ENCODE data around the gene PTGER2. TPM values are rescaled to one million over a fixed set of nuclear protein-coding genes. Genes with fewer than 3 reads are reported as not detected.

The PTGER2 gene
- 10 to 100 TPM; 55.3 to 67.9 (median 60.6) TPM for total RNA-seq
- 57.9 TPM for total RNA-seq (2013)

- Mint-ChIP-seq H3K9me3 (no peaks in the 10 kb centered on the region), H3K27me3 (ENCODE audit: low read depth in 2 of 2) (no peaks in the 10 kb centered on the region), H3K4me1 (peaks cover 86 to 95% of the 10 kb centered on the region in 2 donors), H3K4me3 (peak within 1 kb of the TSS; percentile 98), H3K36me3 (peaks cover 9% of the 10 kb centered on the region), H3K27ac (peak within 1 kb of the TSS; percentile 95 to 99)
- intact Hi-C loops (cut with micrococcal nuclease) = loop anchor here (1.0 to 5.0 kb wide), 3 partner anchors 11 to 238 kb away; partner anchors contain the start of genes GPR137C and TXNDC16
- ATAC-seq (peak; percentile 75 to 85 (median 78)), DNase-seq (peak; percentile 79 to 81)
- H3K4me1 ChIP-seq (ENCODE audit: control insufficient read depth, insufficient read depth, low read length) = peaks cover 44% of the 10 kb centered on the region
- H3K36me3 ChIP-seq (ENCODE audit: control insufficient read depth, insufficient read depth, low read length) = no peaks in the 10 kb centered on the region
- no peaks in the 10 kb centered on the region for H3K27me3 ChIP-seq (ENCODE audit: control insufficient read depth, insufficient read depth, low read length)
- peak within 1 kb of the TSS; percentile 78 for H3K27ac ChIP-seq (ENCODE audit: low read length)
- whole genome bisulfite sequencing (ENCODE audit: insufficient coverage) = under 1% methylated on average over 73 of the region's 73 CpGs
- H3K9me3 ChIP-seq (ENCODE audit: control insufficient read depth, insufficient read depth, low read length) = no peaks in the 10 kb centered on the region
- no peak for TF ChIP-seq CTCF (IDR thresholded peaks at IDR 0.05)
- peak within 1 kb of the TSS; percentile 86 for H3K4me3 ChIP-seq (ENCODE audit: low read length)
Measured at GRCh38 chr14:52313903-52314594, at the start of gene PTGER2. Gene PTGER2 (plus strand): TSS chr14:52314312. CDS start chr14:52314549, 237 bp downstream.

- Histone ChIP-seq H3K9me3 (ENCODE audit: control insufficient read depth, insufficient read depth, low read length) (no peaks in the 10 kb centered on the region), H3K27me3 (ENCODE audit: control insufficient read depth, insufficient read depth, low read length) (no peaks in the 10 kb centered on the region), H3K4me1 (ENCODE audit: control insufficient read depth, insufficient read depth, low read length) (peaks cover 38% of the 10 kb centered on the region), H3K27ac (ENCODE audit: low read length) (peak overlapping the region; percentile 75), H3K36me3 (ENCODE audit: control insufficient read depth, insufficient read depth, low read length) (no peaks in the 10 kb centered on the region), H3K4me3 (ENCODE audit: low read length) (no peak overlapping the region)
- peak in 1 of 2 donors; percentile 17 for DNase-seq
- Mint-ChIP-seq H3K4me1 (peaks cover 66 to 72% of the 10 kb centered on the region in 2 donors), H3K4me3 (peak overlapping the region; percentile 99), H3K27me3 (ENCODE audit: low read depth in 2 of 2) (no peaks in the 10 kb centered on the region), H3K27ac (peak overlapping the region; percentile 95 to 100), H3K9me3 (no peaks in the 10 kb centered on the region), H3K36me3 (peaks cover 24% of the 10 kb centered on the region)
- WGBS (ENCODE audit: insufficient coverage) = 1% methylated on average over 5 of the region's 5 CpGs
- ATAC-seq = peak; percentile 8 to 47 (median 34)
- TF ChIP-seq CTCF (IDR thresholded peaks at IDR 0.05) = no peak
- intact Hi-C loops (cut with micrococcal nuclease) = loop anchor here (5.0 kb wide), 1 partner anchor 62 kb away; no protein-coding TSS in a partner anchor
Measured at GRCh38 chr14:52265253-52265652, 48.9 kb upstream of the PTGER2 start.

- H3K27ac ChIP-seq (ENCODE audit: low read length) = peak overlapping the region; percentile 75
- H3K9me3 ChIP-seq (ENCODE audit: control insufficient read depth, insufficient read depth, low read length) = no peaks in the 10 kb centered on the region
- H3K4me1 ChIP-seq (ENCODE audit: control insufficient read depth, insufficient read depth, low read length) = peaks cover 35% of the 10 kb centered on the region
- DNase-seq (no peak), ATAC-seq (no peak)
- H3K4me3 ChIP-seq (ENCODE audit: low read length) = no peak overlapping the region
- WGBS (ENCODE audit: insufficient coverage) = 74% methylated on average over 3 of the region's 3 CpGs
- Mint-ChIP-seq H3K36me3 (peaks cover 18% of the 10 kb centered on the region), H3K27me3 (ENCODE audit: low read depth in 2 of 2) (no peaks in the 10 kb centered on the region), H3K27ac (peak overlapping the region; percentile 95 to 100), H3K9me3 (no peaks in the 10 kb centered on the region), H3K4me1 (peaks cover 58 to 71% of the 10 kb centered on the region in 2 donors), H3K4me3 (peak overlapping the region; percentile 99)
- intact Hi-C loops (cut with micrococcal nuclease) = loop anchor here (2.0 to 5.0 kb wide), 2 partner anchors 61 to 197 kb away; partner anchors contain the start of gene NID2
- TF ChIP-seq CTCF (IDR thresholded peaks at IDR 0.05) = no peak
- H3K27me3 ChIP-seq (ENCODE audit: control insufficient read depth, insufficient read depth, low read length) = no peaks in the 10 kb centered on the region
- H3K36me3 ChIP-seq (ENCODE audit: control insufficient read depth, insufficient read depth, low read length) = peaks cover 5% of the 10 kb centered on the region
Measured at GRCh38 chr14:52266179-52266578, 47.9 kb upstream of the PTGER2 start.

All from natural killer cell (primary cell).